Fibroblast of lung (primary cell): ENCODE results near the gene MAMLD1.

ENCODE experiments used
- CTCF ChIP-seq, 2 donors: IDR thresholded peaks in 1 of 2; conservative IDR thresholded peaks in 1 of 2; 1 replicate in 1 of 2; 2 replicates in 1 of 2; pipeline ENCODE4 v1.5.1; 2011 to 2012; ENCODE audit warnings: low read length in 2 of 2, control low read depth in 1 of 2, inconsistent platforms in 1 of 2, low read depth in 1 of 2, mild to moderate bottlenecking in 1 of 2
- EZH2 ChIP-seq: IDR thresholded peaks from 2 replicates; pipeline ENCODE4 v1.5.1; 2012; ENCODE audit warnings: low read length, control low read depth, mild to moderate bottlenecking; ENCODE audit errors: missing control alignments

GRCh38 chrX:150357790-150358189 is 5.3 kb upstream of the MAMLD1 start:
- TF ChIP-seq CTCF (conservative IDR thresholded peaks at IDR 0.05 in 1 of 2, IDR thresholded peaks at IDR 0.05 in 1 of 2; ENCODE audit: low read depth in 1 of 2, low read length in 2 of 2) (no peak), EZH2 (no peak)
